GM21723 (cell line): Measurements from ENCODE around the gene JPH2.

Experiments used
- ATAC-seq: cut with Tn5 transposase; IDR thresholded peaks from one replicate; pipeline ENCODE4 v1.9.1; 2021; ENCODE audit warnings: mild to moderate bottlenecking, moderate library complexity; ENCODE audit not compliant: unreplicated experiment

Gene JPH2

GRCh38 chr20:44104798-44105517, 82.0 kb downstream of the JPH2 start:
- no peak for ATAC-seq

- no peak for ATAC-seq
These were observed 84.4 kb downstream of the JPH2 start for GRCh38 chr20:44102582-44102981.

GRCh38 chr20:44099832-44100231, 87.2 kb downstream of the JPH2 start:
- ATAC-seq, result no peak

- no peak for ATAC-seq
These were observed 88.3 kb downstream of the JPH2 start for GRCh38 chr20:44098657-44099056.

DNA sequence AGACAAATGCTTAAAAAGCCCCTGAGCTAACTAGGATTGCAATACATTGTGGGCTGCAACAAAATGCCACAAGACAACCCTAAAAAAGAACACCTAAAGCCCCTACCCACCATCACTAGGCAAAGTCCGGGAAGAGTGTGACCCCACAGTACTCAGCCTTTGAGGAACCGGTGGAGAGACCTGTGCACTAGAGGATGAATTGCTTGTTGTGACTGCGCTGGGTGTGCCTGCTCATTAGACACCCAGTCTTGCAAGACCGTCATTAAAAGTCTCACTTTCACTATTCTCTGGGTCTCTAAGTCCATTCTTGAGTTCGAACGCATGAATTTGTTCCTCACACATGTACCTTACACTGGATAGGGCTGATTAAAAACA, 88.7 kb downstream of the JPH2 start:
- no peak for ATAC-seq

DNA sequence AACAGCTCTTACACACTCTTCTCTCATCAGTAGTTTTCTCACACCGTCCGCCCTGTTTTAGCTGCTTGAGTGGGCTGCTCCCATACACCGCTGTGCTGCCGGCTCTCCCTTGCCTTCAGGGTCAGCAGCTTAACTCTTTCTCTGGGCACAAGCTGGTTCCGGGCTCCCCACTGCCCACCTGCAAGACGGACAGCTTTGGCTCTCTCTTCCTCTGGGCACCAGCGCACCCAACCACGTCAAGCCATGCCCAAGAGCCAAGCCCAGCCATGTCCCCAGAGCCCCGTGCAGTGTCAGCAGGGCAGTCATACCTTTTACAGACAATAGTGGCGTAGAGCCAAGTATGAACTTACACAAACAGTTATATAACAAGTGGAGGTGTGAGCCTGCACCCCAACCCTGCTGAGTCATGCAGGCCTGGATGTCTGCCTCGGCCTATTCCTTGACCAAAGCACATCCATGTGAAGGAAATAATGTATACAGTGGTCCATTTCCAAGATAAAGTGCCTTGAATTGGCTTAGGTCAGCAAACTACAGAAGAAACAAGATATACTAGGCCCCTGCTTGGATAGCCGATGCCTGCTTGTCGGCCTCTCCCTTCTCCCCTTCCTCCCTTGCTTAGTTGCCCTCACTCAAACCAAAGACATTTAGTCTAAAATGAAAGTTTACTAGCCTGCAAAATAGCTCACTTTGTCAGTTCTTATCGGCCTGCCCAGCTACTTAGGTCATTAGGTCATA, 89.3 kb downstream of the JPH2 start:
- no peak for ATAC-seq

GRCh38 chr20:44095831-44096230, 91.2 kb downstream of the JPH2 start:
- ATAC-seq, result no peak

- ATAC-seq, result no peak
These were observed 93.8 kb downstream of the JPH2 start for GRCh38 chr20:44093249-44093582.

GRCh38 chr20:44092551-44093248, 94.3 kb downstream of the JPH2 start:
- ATAC-seq, result no peak

- no peak for ATAC-seq
These were observed 96.0 kb downstream of the JPH2 start for GRCh38 chr20:44091026-44091425.

GRCh38 chr20:44089987-44090674, 96.9 kb downstream of the JPH2 start:
- ATAC-seq, result no peak

GRCh38 chr20:44087857-44088120, 99.2 kb downstream of the JPH2 start:
- no peak for ATAC-seq

- no peak for ATAC-seq
These were observed 99.7 kb downstream of the JPH2 start for GRCh38 chr20:44087051-44087856.

GRCh38 chr20:44085616-44086434, 101.2 kb downstream of the JPH2 start:
- ATAC-seq, result no peak

DNA sequence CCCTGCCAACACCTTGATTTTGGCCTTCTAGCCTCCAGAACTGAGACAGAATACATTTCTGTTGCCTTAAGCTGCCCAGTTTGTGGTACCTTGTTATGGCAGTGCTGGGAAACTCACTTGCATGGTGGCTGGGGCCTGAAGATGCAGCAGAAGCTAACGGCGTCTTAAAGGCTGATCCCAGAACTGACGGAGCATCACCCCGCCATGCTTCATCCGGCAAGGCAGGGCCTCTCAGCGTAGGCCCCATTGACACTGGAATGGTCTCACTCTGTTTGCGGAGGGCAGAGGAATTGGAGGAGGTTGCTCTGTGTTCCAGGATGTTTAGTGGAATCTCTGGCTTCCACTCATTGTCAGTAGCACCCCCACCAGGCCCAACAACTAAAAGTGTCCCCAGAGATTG, 102.1 kb downstream of the JPH2 start:
- no peak for ATAC-seq

GRCh38 chr20:44084439-44084838, 102.5 kb downstream of the JPH2 start:
- no peak for ATAC-seq

DNA sequence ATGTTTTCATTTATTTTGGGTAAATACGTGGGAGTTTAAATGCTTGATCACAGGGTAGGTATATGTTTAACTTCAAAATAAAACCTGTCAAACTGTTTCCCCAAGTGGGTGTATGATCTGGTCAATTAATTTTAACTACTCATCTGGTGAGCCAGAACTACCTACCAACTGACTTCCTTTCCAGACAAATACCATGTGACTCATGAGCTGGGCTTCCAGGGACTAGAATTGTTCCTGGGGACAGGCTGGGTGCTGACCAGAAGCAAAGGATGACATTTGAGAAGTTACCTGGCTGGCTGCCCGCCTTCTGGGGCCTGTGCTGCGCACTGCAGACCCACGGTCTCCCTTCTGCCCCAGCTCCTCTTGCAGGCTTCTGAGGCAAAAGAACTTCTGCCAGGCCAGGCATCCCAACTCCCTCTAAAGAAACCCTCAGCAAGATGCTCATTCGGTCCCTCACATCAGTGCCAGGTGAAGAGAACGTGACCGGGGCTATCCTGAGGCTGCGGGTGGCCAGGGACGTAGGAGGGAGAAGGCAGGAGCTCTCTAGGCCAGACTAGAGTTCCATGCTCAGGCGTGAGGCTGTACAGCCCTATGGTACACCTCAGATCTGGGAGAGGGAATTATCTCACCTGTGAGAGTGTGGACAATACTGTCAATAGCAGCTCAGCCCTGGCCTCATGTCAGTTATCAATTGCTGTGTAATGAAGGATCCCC, 103.6 kb downstream of the JPH2 start:
- no peak for ATAC-seq

DNA sequence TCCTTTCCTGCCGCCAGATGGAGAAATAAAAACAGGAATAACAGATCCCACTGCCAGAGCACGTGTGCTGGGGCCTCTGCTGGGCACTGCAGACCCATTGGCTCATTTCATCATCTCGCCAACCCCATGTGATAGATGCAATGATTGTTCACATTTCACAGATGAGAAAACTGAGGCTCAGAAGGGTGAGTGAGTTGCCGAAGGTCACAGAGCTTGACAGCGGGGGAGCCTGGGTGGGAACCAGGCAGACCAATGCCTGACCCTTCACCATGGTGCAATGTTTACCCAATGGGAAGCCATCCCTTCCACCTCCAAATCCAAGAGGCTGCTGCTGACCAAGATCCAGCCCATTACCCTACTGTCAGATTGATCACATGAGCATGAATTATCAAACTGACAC, 105.1 kb downstream of the JPH2 start:
- no peak for ATAC-seq

DNA sequence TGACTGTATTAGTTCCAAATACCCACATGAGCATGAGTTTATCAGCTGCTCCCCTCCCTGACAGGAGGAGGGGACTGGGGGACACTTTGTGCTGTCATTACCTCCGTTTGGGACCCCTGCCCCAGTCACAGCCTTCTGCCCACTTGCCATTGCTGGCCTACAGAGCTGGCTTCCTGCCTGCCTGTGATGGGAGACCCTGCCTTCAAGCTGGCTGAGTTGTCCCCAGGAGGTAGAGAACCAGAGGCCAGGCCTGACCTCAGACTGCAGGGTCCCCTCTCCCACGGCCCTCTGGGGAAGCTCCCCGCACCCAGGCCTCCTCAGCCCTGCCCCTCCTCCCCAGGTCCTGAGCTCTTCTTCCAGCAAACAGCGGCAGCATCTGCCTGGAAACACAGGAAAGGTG, 105.5 kb downstream of the JPH2 start:
- no peak for ATAC-seq
